GM23248 (cell line): ENCODE data around the gene TUBB. TPM values are rescaled to one million over a fixed set of nuclear protein-coding genes. Genes with fewer than 3 reads are reported as not detected.

Experiments used
- DNase-seq: peaks from one replicate; pipeline ENCODE4 v3.0.0-alpha.2; 2015
- H2AFZ ChIP-seq: fragments of 200-600 bp; sonication (generic); 2 replicates; pipeline ENCODE4 v1.6.1; 2016; ENCODE audit warnings: antibody characterized with exemption
- H3F3A ChIP-seq: fragments of 200-600 bp; sonication (generic); 2 replicates; pipeline ENCODE4 v1.6.1; 2016; ENCODE audit warnings: mild to moderate bottlenecking, antibody characterized with exemption, mixed run types; ENCODE audit not compliant: insufficient read depth
- H3K27ac ChIP-seq: fragments of 200-600 bp; sonication (generic); 2 replicates; pipeline ENCODE4 v1.5.1; 2016; ENCODE audit warnings: mild to moderate bottlenecking
- H3K27me3 ChIP-seq: fragments of 200-600 bp; sonication (generic); replicated peaks from 2 replicates; pipeline ENCODE4 v1.6.1; 2016; ENCODE audit warnings: mild to moderate bottlenecking; ENCODE audit not compliant: insufficient read depth
- H3K36me3 ChIP-seq: fragments of 200-600 bp; sonication (generic); 2 replicates; pipeline ENCODE4 v1.6.1; 2016; ENCODE audit warnings: low read depth, mild to moderate bottlenecking
- H3K4me1 ChIP-seq: fragments of 200-600 bp; sonication (generic); 2 replicates; pipeline ENCODE4 v1.6.1; 2016; ENCODE audit warnings: mild to moderate bottlenecking; ENCODE audit not compliant: insufficient read depth
- H3K4me2 ChIP-seq: fragments of 200-600 bp; sonication (generic); one replicate; pipeline ENCODE4 v1.6.1; 2016; ENCODE audit warnings: mild to moderate bottlenecking; ENCODE audit not compliant: unreplicated experiment
- H3K4me3 ChIP-seq: fragments of 200-600 bp; sonication (generic); 2 replicates; pipeline ENCODE4 v1.5.1; 2016; ENCODE audit warnings: mild to moderate bottlenecking
- H3K79me2 ChIP-seq: fragments of 200-600 bp; sonication (generic); 2 replicates; pipeline ENCODE4 v1.6.1; 2016; ENCODE audit warnings: mild to moderate bottlenecking; ENCODE audit not compliant: insufficient read depth
- H3K9ac ChIP-seq: fragments of 200-600 bp; sonication (generic); 2 replicates; pipeline ENCODE4 v1.6.1; 2016; ENCODE audit warnings: mild to moderate bottlenecking
- H3K9me2 ChIP-seq: fragments of 200-600 bp; sonication (generic); 2 replicates; pipeline ENCODE4 v1.6.1; 2016; ENCODE audit warnings: mixed run types, mild to moderate bottlenecking, moderate library complexity; ENCODE audit not compliant: insufficient read depth
- H3K9me3 ChIP-seq: fragments of 200-600 bp; sonication (generic); one replicate; pipeline ENCODE4 v1.6.1; 2017; ENCODE audit warnings: low read depth
- H4K20me1 ChIP-seq: fragments of 200-600 bp; sonication (generic); 2 replicates; pipeline ENCODE4 v1.6.0; 2016; ENCODE audit not compliant: insufficient read depth
- EZH2 ChIP-seq: fragments of 200-600 bp; sonication (generic); IDR thresholded peaks from 2 replicates; pipeline ENCODE4 v1.6.1; 2018; ENCODE audit warnings: antibody characterized with exemption, mild to moderate bottlenecking; ENCODE audit not compliant: insufficient read depth, poor library complexity, severe bottlenecking
- EZH2phosphoT487 ChIP-seq: fragments of 200-600 bp; sonication (generic); IDR thresholded peaks from 2 replicates; pipeline ENCODE4 v1.6.1; 2018; ENCODE audit warnings: antibody characterized with exemption, moderate library complexity, mild to moderate bottlenecking, low read depth; ENCODE audit not compliant: insufficient read depth
- whole genome bisulfite sequencing, 2 experiments: methylation state at CpG; one replicate each; pipeline ENCODE4 v1.1.6; 2015 to 2017; ENCODE audit warnings: low lambda C conversion rate in 2 of 2, low coverage in 1 of 2; ENCODE audit errors: missing lambda C conversion rate in 2 of 2; 5-methylcytosine and 5-hydroxymethylcytosine counted together
- in situ Hi-C: fragments of 300-500 bp; cut with MboI; formaldehyde crosslinking; loops from 2 replicates; pipeline ENCODE4 v1.15.0; 2020
- polyA plus RNA-seq: library from polyadenylated mRNA; unstranded; fragments of >200 nt; fragmentation: Nextera tagmentation; extraction: Ambion mirVana; gene quantifications from 2 replicates; pipeline ENCODE4 v1.2.1, GENCODE V29; 2016
- total RNA-seq: library from RNA; depleted of rRNA; stranded (reverse); fragments of >200 nt; shearing (Covaris generic); gene quantifications from 2 replicates; pipeline ENCODE4 v1.2.3, GENCODE V29; 2014

TUBB gene
- total and polyA plus RNA-seq, 2 experiments from 2014 or later, result 491 to 565 TPM

DNA sequence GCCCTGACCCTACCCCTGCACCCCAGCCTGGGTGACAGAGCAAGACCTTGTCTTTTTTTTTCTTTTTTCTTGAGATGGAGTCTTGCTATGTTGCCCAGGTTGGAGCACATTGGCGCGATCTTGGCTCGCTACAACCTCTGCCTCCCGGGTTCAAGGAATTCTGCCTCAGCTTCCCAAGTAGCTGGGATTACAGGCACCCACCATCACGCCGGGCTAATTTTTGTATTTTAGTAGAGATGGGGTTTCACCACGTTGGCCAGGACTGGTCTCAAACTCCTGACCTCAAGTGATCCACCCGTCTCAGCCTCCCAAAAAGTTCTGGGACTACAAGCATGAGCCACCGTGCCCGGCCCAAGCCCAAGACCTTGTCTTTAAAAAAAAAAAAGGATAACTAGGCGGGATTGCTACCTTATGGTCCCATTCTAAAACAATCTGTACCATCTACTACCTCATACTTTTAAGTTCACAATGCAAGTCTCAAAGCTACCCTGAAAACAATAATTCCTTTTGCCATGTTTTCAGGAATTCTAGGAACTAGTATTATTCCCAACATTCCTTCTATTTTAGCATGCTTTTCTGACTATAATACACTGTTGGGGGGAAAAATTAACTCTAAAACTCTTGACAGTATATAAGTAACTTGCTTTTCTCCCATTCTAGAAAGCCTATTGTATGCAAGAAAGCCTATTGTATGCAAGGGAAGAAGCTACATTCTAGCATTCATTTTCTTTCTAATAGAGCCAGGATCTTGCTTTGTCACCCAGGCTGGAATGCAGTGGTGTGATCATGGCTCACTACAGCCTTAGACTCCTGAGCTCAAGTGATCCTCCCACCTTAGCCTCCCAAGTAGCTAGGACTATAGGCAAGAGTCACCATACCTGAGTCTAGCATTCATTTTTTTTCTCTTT, 6.6 kb downstream of the TUBB start:
- Histone ChIP-seq H2AFZ (no peak overlapping the region), H3K4me2 (no peak overlapping the region), H3K9ac (peak overlapping the region; percentile 54; the same call in 1 of the 2 replicates), H3K27ac (peak overlapping the region; percentile 95), H3K9me3 (no peaks in the 10 kb centered on the region), H3K4me3 (no peak overlapping the region), H3F3A (peaks cover 95% of the 10 kb centered on the region), H3K4me1 (peaks cover 49% of the 10 kb centered on the region), H3K79me2 (peaks cover 50% of the 10 kb centered on the region), H3K36me3 (peaks cover 59% of the 10 kb centered on the region), H3K9me2 (no peaks in the 10 kb centered on the region), H4K20me1 (peaks cover 19% of the 10 kb centered on the region; the same call in 1 of the 2 replicates), H3K27me3 (no peaks in the 10 kb centered on the region)
- TF ChIP-seq EZH2phosphoT487, result no peak
- WGBS, 2 experiments, result 73 to 85% methylated on average over 10 to 11 of the region's 11 CpGs
- in situ Hi-C loops, result loop anchor here (25.0 kb wide), 1 partner anchor 361 kb away; no protein-coding TSS in a partner anchor
- DNase-seq, result peak; percentile 57

DNA sequence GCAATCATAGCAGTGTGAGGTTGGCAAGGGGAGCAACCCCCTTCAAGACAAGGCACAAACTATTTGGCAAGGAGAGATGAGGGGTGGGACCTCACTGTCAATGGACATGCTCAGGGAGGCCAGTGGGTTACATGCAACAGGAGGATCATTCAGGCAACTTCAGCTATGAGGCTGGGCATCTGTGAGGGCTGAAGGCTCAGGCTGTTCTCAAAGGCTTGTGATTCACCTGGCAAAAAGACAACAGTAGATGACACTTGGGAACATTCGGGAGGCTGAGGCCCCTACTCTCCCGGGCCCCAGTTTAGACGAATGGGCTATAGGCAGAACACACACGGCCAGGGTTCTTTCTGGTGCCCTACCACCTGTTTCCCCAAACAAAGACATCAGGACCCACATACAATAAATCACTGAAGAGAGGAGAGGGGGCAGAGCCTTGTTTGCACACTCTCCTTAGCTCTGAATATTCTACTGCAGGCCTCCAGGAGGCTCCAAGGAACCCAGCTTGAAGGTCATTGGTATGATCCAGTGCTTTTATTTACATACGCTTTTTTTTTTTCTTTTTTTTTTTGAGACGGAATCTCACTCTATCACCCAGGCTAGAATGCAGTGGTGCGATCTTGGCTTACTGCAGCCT, 7.9 kb downstream of the TUBB start:
- in situ Hi-C loops, result loop anchor here (25.0 kb wide), 1 partner anchor 359 kb away; no protein-coding TSS in a partner anchor
- Histone ChIP-seq H3F3A (peaks cover 93% of the 10 kb centered on the region), H3K9me2 (no peaks in the 10 kb centered on the region), H3K9me3 (no peaks in the 10 kb centered on the region), H3K79me2 (peaks cover 47% of the 10 kb centered on the region), H3K27me3 (no peaks in the 10 kb centered on the region), H4K20me1 (peaks cover 15% of the 10 kb centered on the region; the same call in 1 of the 2 replicates), H3K9ac (peak overlapping the region; percentile 54), H2AFZ (no peak overlapping the region), H3K36me3 (peaks cover 62% of the 10 kb centered on the region), H3K4me2 (no peak overlapping the region), H3K4me1 (peaks cover 45% of the 10 kb centered on the region), H3K4me3 (no peak overlapping the region), H3K27ac (peak overlapping the region; percentile 95)
- WGBS, 2 experiments, result 26 to 34% methylated on average over 7 of the region's 7 CpGs
- no peak for TF ChIP-seq EZH2
- no peak for TF ChIP-seq EZH2phosphoT487
- DNase-seq, result peak; percentile 85

DNA sequence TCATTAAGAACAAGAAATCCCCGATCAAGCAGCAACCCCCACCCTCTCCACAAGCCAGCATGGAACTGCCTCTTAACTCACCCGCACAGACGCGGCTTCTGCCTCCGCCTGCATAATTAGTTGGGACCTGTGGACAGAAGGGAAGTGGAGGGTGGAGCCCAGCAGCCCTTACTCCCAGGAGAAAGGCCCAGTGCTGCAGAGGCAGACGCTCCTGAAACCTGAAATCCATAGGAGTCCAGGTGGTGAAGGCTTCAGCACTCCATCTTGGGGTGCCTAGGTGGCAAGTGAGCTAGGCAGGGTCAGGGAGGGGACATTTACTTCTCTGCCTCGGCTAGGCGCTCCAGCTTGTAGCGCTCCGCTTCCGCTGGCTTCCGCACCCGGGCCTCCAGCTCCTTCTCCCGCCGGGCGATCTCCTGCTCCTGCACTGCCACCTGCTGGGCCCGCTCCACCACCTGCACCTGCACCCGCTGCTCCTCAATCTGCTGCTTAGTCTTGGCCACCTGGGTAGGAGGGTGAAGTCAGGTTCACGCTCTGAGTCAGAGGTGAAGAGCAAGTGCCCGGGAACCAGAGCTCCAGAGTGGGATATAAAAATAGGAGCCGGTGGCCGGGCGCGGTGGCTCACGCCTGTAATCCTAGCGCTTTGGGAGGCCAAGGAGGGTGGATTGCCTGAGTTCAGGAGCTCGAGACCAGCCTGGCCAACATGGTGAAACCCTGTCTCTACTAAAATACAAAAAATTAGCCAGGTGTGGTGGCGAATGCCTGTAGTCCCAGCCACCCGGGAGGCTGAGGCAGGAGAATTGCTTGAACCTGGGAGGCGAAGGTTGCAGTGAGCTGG, 10.7 kb downstream of the TUBB start:
- Histone ChIP-seq H2AFZ (no peak overlapping the region), H3K4me1 (peaks cover 17% of the 10 kb centered on the region), H3K79me2 (peaks cover 50% of the 10 kb centered on the region), H3K4me2 (no peak overlapping the region), H3K27ac (no peak overlapping the region), H3K36me3 (peaks cover 56% of the 10 kb centered on the region), H4K20me1 (no peaks in the 10 kb centered on the region), H3K9ac (no peak overlapping the region), H3K9me2 (no peaks in the 10 kb centered on the region), H3K9me3 (no peaks in the 10 kb centered on the region), H3K4me3 (no peak overlapping the region), H3K27me3 (no peaks in the 10 kb centered on the region), H3F3A (peaks cover 83% of the 10 kb centered on the region)
- WGBS, 2 experiments, result 78 to 82% methylated on average over 30 of the region's 30 CpGs
- no peak for TF ChIP-seq EZH2
- no peak for TF ChIP-seq EZH2phosphoT487
- in situ Hi-C loops, result loop anchor here (10.0 to 25.0 kb wide), 2 partner anchors 144 to 356 kb away; no protein-coding TSS in a partner anchor
- peak; percentile 41 for DNase-seq
